PC-9 (cell line): ENCODE data around the gene RASAL2.
A peak's percentile ranks its signal among the peaks of the same experiment; 100 is the strongest.

Experiments used
- CTCF ChIP-seq: fragments of 200-600 bp; sonication (generic); conservative IDR thresholded peaks from 2 replicates; pipeline ENCODE4 v1.6.1; 2017; ENCODE audit warnings: mixed run types, antibody characterized with exemption, mild to moderate bottlenecking, moderate library complexity
- EZH2 ChIP-seq: fragments of 200-600 bp; sonication (generic); IDR thresholded peaks from 2 replicates; pipeline ENCODE4 v1.8.0; 2017; ENCODE audit warnings: antibody characterized with exemption, low read depth

GRCh38 chr1:178093951-178094738, at the start of gene RASAL2:
- TF ChIP-seq CTCF (peak; percentile 34), EZH2 (no peak)
